ENCODE measurements around the gene SLC26A4. TPM values are rescaled to one million over a fixed set of nuclear protein-coding genes. Genes with fewer than 3 reads are reported as not detected.

The SLC26A4 gene
- total RNA-seq, 2 donors from 2014 or later: 0.42 TPM; not detected in 1

DNA sequence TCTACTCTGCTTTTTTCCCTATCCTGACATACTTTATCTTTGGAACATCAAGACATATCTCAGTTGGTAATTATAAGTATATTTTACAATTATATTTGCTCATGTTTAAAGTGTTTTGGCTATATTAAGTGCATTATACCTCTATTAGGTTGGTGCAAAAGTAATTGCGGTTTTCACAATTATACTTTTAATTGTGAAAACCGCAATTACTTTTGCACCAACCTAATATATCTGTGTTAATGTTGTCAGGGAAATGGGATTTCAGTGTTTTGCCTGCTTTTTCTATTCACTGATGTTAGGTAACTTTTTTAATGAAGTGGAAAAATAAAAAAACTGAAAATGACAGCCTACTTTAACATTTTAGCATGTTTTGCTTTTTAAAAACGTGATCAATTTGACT is 11.6 kb downstream of the SLC26A4 start:
- TF ChIP-seq, protein P1, sequence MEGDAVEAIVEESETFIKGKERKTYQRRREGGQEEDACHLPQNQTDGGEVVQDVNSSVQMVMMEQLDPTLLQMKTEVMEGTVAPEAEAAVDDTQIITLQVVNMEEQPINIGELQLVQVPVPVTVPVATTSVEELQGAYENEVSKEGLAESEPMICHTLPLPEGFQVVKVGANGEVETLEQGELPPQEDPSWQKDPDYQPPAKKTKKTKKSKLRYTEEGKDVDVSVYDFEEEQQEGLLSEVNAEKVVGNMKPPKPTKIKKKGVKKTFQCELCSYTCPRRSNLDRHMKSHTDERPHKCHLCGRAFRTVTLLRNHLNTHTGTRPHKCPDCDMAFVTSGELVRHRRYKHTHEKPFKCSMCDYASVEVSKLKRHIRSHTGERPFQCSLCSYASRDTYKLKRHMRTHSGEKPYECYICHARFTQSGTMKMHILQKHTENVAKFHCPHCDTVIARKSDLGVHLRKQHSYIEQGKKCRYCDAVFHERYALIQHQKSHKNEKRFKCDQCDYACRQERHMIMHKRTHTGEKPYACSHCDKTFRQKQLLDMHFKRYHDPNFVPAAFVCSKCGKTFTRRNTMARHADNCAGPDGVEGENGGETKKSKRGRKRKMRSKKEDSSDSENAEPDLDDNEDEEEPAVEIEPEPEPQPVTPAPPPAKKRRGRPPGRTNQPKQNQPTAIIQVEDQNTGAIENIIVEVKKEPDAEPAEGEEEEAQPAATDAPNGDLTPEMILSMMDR (conservative IDR thresholded peaks at IDR 0.05): no peak
- 86 to 92% methylated on average over 2 to 3 of the region's 3 CpGs for WGBS, 2 experiments (ENCODE audit: insufficient coverage in 1 of 2, insufficient read length in 1 of 2)
- Histone ChIP-seq H3K4me3 (ENCODE audit: low read length) (no peak overlapping the region), H3K4me1 (ENCODE audit: control insufficient read depth, insufficient read depth, low read length) (no peaks in the 10 kb centered on the region), H3K27me3 (ENCODE audit: control insufficient read depth, insufficient read depth, low read length, poor library complexity, severe bottlenecking) (no peaks in the 10 kb centered on the region), H3K9me3 (ENCODE audit: control insufficient read depth, low read length) (no peaks in the 10 kb centered on the region), H3K27ac (ENCODE audit: low read depth, low read length) (no peak overlapping the region), H3K36me3 (ENCODE audit: control insufficient read depth, insufficient read depth, low read length) (no peaks in the 10 kb centered on the region), H3K9ac (ENCODE audit: extremely low read depth, low read length, poor library complexity, severe bottlenecking) (no peak overlapping the region)
- no peak for DNase-seq
- no peaks in the 10 kb centered on the region for H3K9me3 Mint-ChIP-seq
- no peak overlapping the region for H3K27ac Mint-ChIP-seq
- no peaks in the 10 kb centered on the region for H3K4me1 Mint-ChIP-seq
- H3K27me3 Mint-ChIP-seq (ENCODE audit: insufficient read depth): peaks cover 16% of the 10 kb centered on the region
- H3K4me3 Mint-ChIP-seq: no peak overlapping the region
- no peaks in the 10 kb centered on the region for H3K36me3 Mint-ChIP-seq (ENCODE audit: low read depth)

DNA sequence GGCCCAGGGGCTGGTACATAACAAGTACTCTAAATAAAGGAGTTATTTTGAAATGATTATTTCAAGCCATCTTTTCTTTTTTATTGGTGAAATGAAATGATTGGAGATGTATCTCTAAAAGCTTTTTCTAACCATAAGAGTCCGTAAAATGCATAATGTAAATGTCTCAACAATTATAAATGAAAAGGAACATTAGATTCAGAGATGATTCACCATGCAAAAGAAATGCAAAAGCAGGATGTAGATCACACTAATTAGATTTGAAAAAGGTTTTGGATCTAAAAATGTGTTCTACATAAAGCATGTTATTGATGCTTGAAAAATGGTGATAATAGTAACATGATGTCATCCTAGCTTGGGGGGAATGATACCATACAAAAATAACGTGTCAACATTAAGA is 15.6 kb downstream of the SLC26A4 start:
- no peak overlapping the region for H3K4me3 Mint-ChIP-seq
- peaks cover 12% of the 10 kb centered on the region for H3K27me3 Mint-ChIP-seq (ENCODE audit: insufficient read depth)
- no peak overlapping the region for H3K27ac Mint-ChIP-seq

DNA sequence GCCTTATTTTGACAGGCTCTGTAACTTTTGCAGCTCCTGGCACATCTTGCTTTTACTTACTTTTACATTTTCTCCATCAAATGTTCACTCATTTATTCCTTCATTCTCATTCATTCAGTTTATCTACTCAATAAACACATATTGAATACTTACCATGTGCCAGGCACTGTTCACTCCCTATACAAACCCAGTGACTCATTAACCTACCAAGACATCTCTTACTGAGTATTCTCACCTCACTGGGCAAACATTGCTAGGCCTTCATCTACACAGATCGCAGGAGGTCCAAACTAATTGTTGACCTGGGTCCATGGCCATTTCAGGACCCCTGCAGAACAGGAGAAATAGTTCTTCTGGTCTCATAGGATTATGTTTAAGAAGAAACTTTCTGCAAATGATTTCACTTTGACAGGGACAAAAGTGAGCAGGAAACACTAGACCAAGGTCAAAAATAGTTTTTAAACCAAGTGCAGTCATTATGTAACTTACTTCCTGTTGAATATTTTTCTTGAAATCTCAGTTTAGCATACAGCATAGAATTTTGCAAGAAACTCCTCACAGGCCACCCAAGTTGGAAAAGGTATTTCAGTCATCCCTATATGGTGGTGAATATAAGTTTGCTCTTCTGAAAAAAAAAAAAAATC is 17.6 kb downstream of the SLC26A4 start:
- H3K9ac ChIP-seq (ENCODE audit: extremely low read depth, low read length, poor library complexity, severe bottlenecking): no peak overlapping the region
- H3K4me1 ChIP-seq (ENCODE audit: control insufficient read depth, insufficient read depth, low read length): no peaks in the 10 kb centered on the region
- Mint-ChIP-seq H3K4me3 (no peak overlapping the region), H3K27ac (no peak overlapping the region), H3K27me3 (ENCODE audit: insufficient read depth) (peaks cover 8% of the 10 kb centered on the region), H3K9me3 (no peaks in the 10 kb centered on the region), H3K4me1 (peaks cover 10% of the 10 kb centered on the region), H3K36me3 (ENCODE audit: low read depth) (no peaks in the 10 kb centered on the region)
- no peaks in the 10 kb centered on the region for H3K27me3 ChIP-seq (ENCODE audit: control insufficient read depth, insufficient read depth, low read length, poor library complexity, severe bottlenecking)
- H3K27ac ChIP-seq (ENCODE audit: low read depth, low read length): no peak overlapping the region
- DNase-seq: no peak
- H3K36me3 ChIP-seq (ENCODE audit: control insufficient read depth, insufficient read depth, low read length): no peaks in the 10 kb centered on the region
- 96 to 100% methylated on average over 1 of the region's 1 CpG for WGBS, 2 experiments (ENCODE audit: insufficient coverage in 1 of 2, insufficient read length in 1 of 2)
- no peak overlapping the region for H3K4me3 ChIP-seq (ENCODE audit: low read length)
- TF ChIP-seq, protein P1 (conservative IDR thresholded peaks at IDR 0.05): no peak
- H3K9me3 ChIP-seq (ENCODE audit: control insufficient read depth, low read length): no peaks in the 10 kb centered on the region

More for the DNA sequence above, 15.6 kb downstream of the SLC26A4 start:
- Histone ChIP-seq H3K4me1 (ENCODE audit: control insufficient read depth, insufficient read depth, low read length) (no peaks in the 10 kb centered on the region), H3K27ac (ENCODE audit: low read depth, low read length) (no peak overlapping the region), H3K9me3 (ENCODE audit: control insufficient read depth, low read length) (no peaks in the 10 kb centered on the region), H3K36me3 (ENCODE audit: control insufficient read depth, insufficient read depth, low read length) (no peaks in the 10 kb centered on the region), H3K4me3 (ENCODE audit: low read length) (no peak overlapping the region), H3K27me3 (ENCODE audit: control insufficient read depth, insufficient read depth, low read length, poor library complexity, severe bottlenecking) (no peaks in the 10 kb centered on the region), H3K9ac (ENCODE audit: extremely low read depth, low read length, poor library complexity, severe bottlenecking) (no peak overlapping the region)
- TF ChIP-seq, protein P1 (conservative IDR thresholded peaks at IDR 0.05): no peak
- peaks cover 10% of the 10 kb centered on the region for H3K4me1 Mint-ChIP-seq
- no peak for DNase-seq
- 36 to 83% methylated on average over 1 of the region's 2 CpGs for WGBS, 2 experiments (ENCODE audit: insufficient coverage in 1 of 2, insufficient read length in 1 of 2)
- no peaks in the 10 kb centered on the region for H3K36me3 Mint-ChIP-seq (ENCODE audit: low read depth)
- H3K9me3 Mint-ChIP-seq: no peaks in the 10 kb centered on the region
